ENCODE data around the gene CC2D1A. TPM values are rescaled to one million over a fixed set of nuclear protein-coding genes. Genes with fewer than 3 reads are reported as not detected.
"Not testable (repeated sequence)": the region's sequence is repeated elsewhere in the genome, so short reads cannot be mapped to it uniquely, and the experiment has no call there.

The CC2D1A gene
- total RNA-seq, 1 donor from 2014 or later, result 20.0 TPM

GRCh38 chr19:13894552-13894951, 11.4 kb upstream of the CC2D1A start:
- DNase-seq (no peak), ATAC-seq (ENCODE audit: poor library complexity) (no peak)
- intact Hi-C loops (cut with DNase I), result no loop called here

- DNase-seq, result no peak
- no peak for ATAC-seq (ENCODE audit: poor library complexity)
- intact Hi-C loops (cut with DNase I), result no loop called here
Observed at GRCh38 chr19:13896227-13896626, 9.8 kb upstream of the CC2D1A start.

- ATAC-seq (ENCODE audit: poor library complexity), result no peak
- DNase-seq, result no peak
- intact Hi-C loops (cut with DNase I), result no loop called here
Observed at GRCh38 chr19:13899393-13899792, 6.6 kb upstream of the CC2D1A start.

- intact Hi-C loops (cut with DNase I), result no loop called here
- DNase-seq, result no peak
- no peak for ATAC-seq (ENCODE audit: poor library complexity)
Observed at GRCh38 chr19:13899912-13900584, 6.0 kb upstream of the CC2D1A start.

GRCh38 chr19:13902993-13903555, 2.9 kb upstream of the CC2D1A start:
- DNase-seq (no peak), ATAC-seq (ENCODE audit: poor library complexity) (no peak)
- intact Hi-C loops (cut with DNase I), result no loop called here

- intact Hi-C loops (cut with DNase I), result no loop called here
- DNase-seq (no peak), ATAC-seq (ENCODE audit: poor library complexity) (peak; percentile 46)
Observed at GRCh38 chr19:13906521-13906904, 512 bp downstream of the CC2D1A start.

GRCh38 chr19:13906910-13907309, 909 bp downstream of the CC2D1A start:
- DNase-seq (no peak), ATAC-seq (ENCODE audit: poor library complexity) (no peak)
- intact Hi-C loops (cut with DNase I), result no loop called here

- DNase-seq (no peak), ATAC-seq (ENCODE audit: poor library complexity) (no peak)
- intact Hi-C loops (cut with DNase I), result no loop called here
Observed at GRCh38 chr19:13908674-13909073, 2.7 kb downstream of the CC2D1A start.

- intact Hi-C loops (cut with DNase I), result no loop called here
- ATAC-seq (ENCODE audit: poor library complexity), result no peak
- DNase-seq, result no peak
Observed at GRCh38 chr19:13909430-13909829, 3.4 kb downstream of the CC2D1A start.

GRCh38 chr19:13913352-13913751, 7.4 kb downstream of the CC2D1A start:
- intact Hi-C loops (cut with DNase I), result no loop called here
- ATAC-seq (ENCODE audit: poor library complexity) (no peak), DNase-seq (no peak)

GRCh38 chr19:13914777-13915176, 8.8 kb downstream of the CC2D1A start:
- ATAC-seq (ENCODE audit: poor library complexity) (no peak), DNase-seq (no peak)
- intact Hi-C loops (cut with DNase I), result no loop called here

- ATAC-seq (ENCODE audit: poor library complexity), result no peak
- intact Hi-C loops (cut with DNase I), result no loop called here
- DNase-seq, result no peak
Observed at GRCh38 chr19:13917888-13918406, 11.9 kb downstream of the CC2D1A start.

GRCh38 chr19:13918726-13919411, 12.9 kb downstream of the CC2D1A start:
- intact Hi-C loops (cut with DNase I), result no loop called here
- DNase-seq (no peak), ATAC-seq (ENCODE audit: poor library complexity) (no peak)

GRCh38 chr19:13920524-13920923, 14.5 kb downstream of the CC2D1A start:
- intact Hi-C loops (cut with DNase I), result no loop called here
- DNase-seq, result no peak
- ATAC-seq (ENCODE audit: poor library complexity), result no peak

GRCh38 chr19:13920940-13921747, 15.1 kb downstream of the CC2D1A start:
- DNase-seq (no peak), ATAC-seq (ENCODE audit: poor library complexity) (peak; percentile 45)
- intact Hi-C loops (cut with DNase I), result no loop called here

- ATAC-seq (ENCODE audit: poor library complexity); intact Hi-C loops (cut with DNase I); DNase-seq: not testable (repeated sequence)
Observed at GRCh38 chr19:13922118-13922517, 16.1 kb downstream of the CC2D1A start.

GRCh38 chr19:13923194-13923987, 17.4 kb downstream of the CC2D1A start:
- intact Hi-C loops (cut with DNase I), result no loop called here
- DNase-seq (no peak), ATAC-seq (ENCODE audit: poor library complexity) (no peak)

GRCh38 chr19:13926010-13926409, 20.0 kb downstream of the CC2D1A start:
- intact Hi-C loops (cut with DNase I), result no loop called here
- DNase-seq (no peak), ATAC-seq (ENCODE audit: poor library complexity) (no peak)
